CD1c-positive myeloid dendritic cell (primary cell): Measurements from ENCODE around the gene CHST11.

Experiments
- DNase-seq: peaks from one replicate; pipeline ENCODE4 v3.0.0-alpha.2; 2016; ENCODE audit errors: extremely low spot score

CHST11 gene

DNA sequence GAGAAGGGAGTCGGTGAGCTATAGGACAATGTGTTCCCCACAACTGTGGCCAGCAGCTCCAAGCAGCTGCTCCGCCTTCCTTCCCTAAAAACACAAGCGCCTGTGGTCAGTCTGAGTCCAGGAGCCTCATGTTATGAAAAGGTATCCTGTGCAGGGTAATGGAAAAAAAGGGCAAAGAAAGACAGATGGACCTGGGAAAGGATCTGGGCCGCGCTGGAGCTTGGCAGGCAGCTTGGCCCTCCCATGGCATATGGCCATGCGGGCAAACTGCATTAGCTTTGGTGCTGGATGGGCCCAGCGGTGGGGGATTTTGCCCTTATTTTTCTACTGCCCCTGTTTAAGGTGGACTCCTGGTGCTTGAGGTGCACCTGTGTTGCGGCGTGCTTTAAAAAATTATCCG lies 23.7 kb upstream of the CHST11 start:
- DNase-seq = no peak

DNA sequence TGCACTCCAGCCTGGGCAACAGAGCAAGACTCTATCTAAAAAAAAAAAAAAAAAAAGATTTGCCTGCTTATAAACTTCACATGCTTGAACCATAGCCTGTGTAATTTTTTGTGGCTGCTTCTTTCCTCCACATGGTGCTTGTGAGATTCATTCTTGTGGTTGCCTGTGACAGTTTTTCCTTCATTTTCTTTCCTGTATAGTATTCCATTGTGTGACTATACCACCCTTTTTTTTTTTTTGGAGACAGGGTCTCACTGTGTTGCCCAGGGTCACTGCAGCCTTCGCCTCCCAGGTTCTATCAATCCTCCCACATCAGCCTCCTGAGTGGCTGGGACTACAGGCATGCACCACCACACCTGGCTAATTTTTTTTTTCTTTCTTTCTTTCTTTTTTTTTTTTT lies 22.6 kb upstream of the CHST11 start:
- DNase-seq = no peak

DNA sequence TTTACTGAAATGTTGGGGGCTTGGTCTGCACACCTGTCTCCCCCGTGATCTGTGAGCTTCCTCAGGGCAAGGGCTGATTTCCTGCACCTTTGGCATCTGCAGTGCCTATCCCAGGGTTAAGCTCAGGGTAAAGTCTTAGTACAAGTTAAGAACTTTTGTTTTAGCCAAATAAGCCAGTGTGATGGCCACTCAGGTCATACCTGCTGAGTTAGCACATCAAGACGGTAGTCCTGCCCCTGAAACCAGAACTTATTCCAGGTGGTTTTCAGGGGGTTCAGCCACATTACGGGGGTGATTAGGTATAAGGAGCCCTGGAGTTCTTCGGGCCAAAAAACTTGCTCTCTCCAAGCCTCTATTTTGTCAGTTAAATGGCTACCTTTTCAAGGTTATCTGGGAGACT lies 21.6 kb upstream of the CHST11 start:
- DNase-seq = no peak

DNA sequence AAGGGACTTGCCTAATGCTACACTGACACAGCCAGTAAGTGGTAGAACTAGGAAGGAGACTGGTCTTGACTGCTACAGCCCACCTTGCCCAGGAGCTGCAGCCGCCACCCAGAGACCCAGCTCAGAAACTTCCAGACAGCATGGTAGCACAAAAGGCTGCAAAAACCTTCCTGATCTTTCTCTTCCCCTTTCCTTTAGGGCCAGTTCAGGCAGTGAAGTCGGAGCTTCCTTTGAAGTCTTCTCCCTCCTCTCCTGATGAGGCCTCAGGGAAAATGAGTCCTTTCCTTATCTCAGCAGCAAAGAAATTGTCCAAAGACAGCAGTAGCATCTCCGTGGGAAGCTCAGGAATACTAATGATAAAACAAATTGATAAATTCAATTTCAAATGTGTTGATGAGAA lies 21.0 kb upstream of the CHST11 start:
- no peak for DNase-seq

DNA sequence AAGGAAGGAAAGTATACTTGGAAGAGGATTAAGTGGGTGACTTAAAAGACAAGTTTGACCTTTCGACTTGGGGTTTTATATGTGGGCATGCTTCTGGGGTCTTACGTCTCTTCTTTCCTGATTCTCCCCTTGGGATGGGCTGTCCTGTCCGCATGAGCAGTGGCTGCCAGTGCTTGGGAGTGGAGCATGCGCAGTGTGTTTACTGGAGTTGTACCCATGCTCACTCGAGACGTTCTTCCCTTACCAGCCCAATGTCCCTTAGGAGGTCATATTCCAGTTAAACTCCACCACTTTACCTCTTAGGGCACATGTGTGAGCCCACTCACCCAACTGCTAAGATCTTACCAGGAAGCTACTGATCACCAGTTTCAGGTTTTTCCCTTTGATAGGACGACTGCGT lies 20.0 kb upstream of the CHST11 start:
- no peak for DNase-seq

DNA sequence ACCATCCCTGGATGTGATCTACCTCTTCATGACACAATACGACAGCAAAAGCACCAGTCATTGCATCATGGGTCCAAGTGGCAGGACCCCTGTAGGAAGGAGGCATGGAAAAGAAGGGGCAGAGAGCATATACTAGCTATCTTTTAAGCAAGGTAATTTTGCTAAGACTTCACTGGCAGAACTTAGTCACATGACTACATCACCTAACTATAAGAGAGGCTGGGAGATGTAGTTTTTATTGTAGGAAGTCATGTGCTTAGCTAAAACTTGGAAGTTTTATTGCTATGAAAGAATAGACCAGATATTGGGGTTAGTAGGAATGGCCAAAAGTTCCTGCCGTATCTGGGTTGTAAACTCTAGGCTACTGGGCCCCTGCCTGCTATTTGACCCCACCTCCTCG lies 18.6 kb upstream of the CHST11 start:
- no peak for DNase-seq

DNA sequence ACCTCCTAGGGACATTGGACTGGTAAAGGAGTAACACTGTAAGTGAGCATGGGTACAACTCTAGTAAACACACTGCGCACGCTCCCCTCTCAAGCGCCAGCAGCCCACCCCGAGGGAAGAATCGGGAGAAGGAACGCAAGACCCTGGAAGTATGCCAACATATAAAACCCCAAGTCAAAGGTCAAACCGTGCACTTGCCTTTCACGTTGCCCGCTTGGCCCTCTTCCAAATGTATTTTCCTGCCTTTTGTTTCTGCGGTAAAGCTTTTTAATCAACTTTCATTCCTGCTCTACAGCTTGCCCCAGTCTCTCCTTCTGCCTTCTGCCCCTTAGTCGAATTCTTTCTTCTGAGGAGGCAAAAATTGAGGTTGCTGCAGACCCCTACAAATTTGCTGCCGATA lies 17.6 kb upstream of the CHST11 start:
- DNase-seq = no peak

DNA sequence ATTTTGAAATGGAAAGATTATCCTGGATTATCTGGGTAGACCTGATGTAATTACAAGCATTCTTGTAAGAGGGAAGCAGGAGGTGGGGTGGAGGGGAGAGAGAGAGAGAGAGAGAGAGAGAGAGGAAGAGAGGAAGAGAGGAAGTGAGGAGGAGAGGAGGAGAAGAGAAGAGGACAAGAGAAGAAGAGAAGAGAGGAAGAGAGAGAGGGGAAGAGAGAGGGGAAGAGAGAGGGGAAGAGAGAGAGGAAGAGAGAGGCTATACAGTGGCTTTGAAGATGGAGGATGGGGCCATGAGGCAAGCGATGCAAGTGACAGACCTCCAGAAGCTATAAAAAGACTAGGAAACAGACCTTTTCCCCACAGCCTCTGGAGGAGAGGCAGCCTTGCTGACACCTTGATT lies 13.7 kb upstream of the CHST11 start:
- DNase-seq = no peak

DNA sequence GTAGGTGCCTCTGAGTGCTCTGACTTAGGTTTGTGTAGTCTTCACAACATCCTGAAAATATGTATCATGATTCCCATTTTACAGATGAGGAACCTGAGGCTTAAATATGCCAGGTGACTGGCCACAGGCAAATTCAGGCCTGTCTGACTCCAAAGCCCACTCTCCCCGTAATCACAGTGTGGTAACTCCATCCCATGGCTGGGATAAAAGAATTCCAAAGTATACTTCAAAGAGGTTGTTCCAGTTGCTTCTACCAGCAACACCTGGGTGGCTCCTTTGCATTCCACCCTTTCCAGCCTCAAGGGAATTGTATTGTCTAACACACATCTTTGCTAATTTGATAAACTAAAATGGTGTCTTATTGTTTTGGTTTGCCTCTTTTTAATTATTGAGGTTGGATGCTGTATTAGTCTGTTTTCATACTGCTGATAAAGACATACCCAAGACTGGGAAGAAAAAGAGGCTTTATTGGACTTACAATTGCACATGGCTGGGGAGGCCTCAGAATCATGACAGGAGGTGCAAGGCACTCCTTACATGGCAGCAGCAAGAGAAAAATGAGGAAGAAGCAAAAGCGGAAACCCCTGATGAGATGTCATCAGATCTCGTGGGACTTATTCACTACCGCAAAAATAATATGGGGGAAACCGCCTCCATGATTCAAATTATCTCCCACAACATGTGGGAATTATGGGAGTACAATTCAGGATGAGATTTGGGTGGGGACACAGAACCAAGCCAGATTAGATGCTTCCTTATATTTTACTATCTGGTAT lies 9.9 kb upstream of the CHST11 start:
- no peak for DNase-seq

DNA sequence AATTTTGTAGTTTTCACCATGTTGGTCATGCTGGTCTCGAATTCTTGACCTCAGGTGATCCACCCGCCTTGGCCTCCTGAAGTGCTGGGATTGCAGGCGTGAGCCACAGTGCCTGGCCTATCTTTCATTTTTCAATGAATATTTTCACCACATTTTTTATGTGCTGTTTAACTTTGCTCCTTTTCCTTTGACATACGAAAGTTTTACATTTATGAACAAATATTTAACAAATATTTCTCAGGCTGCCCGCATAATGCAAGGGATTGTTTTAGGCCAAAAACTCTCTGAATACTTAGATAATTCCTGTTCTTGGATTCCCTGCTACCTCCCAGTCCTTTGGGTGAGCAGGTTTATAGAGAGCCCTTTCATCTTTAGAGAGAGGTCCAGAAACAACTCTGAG lies 8.7 kb upstream of the CHST11 start:
- DNase-seq = no peak

DNA sequence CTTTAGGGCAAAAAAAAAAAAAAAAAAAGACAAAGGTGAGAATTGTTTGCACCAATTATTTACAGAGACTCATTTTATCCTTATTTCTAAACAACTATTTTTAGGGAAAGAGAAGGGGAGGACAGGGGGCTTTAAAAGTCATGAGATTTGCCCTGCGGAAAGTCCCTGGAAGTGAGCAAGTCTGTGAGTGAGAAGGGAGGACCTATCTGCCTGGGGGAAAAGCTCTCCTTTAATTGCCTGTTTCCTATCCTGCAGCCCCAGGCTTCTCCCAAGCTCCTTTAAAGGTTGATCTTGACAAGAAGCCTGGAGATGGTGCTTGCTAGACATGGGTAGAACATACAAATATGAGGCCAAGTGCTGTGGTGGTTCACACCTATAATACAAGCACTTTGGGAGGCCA lies 8.3 kb upstream of the CHST11 start:
- no peak for DNase-seq

DNA sequence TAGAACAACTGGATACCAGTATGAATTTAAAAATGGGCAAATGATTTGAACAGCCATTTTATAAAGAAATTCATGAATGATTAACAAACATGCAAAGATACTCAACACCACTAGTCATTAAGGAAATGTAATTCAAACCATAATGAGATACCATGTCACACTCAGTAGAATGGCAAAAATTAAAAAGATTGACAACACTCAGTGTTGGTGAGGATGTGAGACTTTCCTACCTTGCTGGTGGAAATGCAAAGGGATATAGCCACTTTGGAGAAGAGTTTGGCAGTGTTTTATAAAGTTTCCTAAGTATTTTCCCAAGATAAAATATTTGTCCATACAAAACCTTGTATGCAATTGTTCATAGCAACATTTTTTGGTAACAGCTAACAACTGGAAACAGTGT lies 6.0 kb upstream of the CHST11 start:
- no peak for DNase-seq

DNA sequence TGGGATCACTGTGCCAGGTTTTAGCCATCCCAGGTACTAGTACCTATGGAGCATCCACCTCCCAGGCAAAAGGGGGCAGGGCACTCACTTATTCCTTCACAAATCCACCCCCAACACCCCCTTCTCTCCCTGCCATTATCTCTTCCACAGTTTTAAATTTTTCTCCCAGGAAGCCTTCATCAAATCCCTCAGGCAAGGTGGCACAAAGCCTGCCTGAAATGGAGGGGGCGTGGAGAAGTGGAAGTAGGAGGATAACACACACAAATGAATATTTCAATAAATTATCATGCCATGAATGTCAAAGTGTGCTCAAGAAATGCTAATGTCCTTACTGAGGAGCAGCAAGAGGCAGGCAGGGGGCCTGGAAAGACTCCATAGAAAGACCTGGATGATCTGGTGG lies 4.7 kb upstream of the CHST11 start:
- DNase-seq = no peak

DNA sequence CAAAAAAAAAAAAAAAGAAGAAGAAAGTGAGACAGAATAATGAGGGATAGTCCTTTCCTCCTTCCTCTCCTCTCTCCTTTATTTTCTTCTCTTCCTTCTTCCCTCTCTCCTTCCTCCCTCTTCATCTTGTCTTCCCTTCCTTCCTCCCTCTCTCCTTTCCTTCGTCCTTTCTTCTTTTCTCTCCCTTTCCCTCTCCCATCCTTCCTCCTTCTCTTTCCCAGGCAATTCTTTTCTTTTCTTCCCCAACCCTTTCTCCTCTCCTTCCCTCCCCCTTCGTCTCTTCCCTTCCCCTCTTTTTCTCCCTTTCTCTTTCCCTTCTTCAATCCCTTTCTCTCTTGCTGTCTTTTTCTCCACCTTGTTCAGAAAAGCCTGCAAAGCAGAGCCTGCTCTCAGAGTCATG lies 3.6 kb upstream of the CHST11 start:
- no peak for DNase-seq

DNA sequence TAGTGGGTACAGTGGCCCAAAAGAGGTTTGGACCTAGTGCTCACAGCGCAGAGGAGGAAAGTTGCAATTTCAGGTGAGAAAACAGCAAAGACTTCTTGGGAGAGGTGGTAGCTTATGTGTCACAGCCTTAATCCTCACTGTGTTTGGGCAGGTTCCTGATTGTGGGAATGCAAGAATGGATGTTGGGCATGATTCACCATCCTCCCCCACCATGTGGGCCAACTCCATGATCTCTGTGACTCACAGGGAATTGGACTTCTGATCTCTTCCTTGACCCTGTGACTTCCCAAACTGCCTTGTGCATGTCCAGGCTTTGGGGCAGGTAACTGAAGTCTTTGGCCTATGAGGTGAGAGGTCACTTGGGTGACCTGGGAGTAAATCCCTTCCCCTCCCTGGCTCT lies 1.8 kb upstream of the CHST11 start:
- DNase-seq = no peak

DNA sequence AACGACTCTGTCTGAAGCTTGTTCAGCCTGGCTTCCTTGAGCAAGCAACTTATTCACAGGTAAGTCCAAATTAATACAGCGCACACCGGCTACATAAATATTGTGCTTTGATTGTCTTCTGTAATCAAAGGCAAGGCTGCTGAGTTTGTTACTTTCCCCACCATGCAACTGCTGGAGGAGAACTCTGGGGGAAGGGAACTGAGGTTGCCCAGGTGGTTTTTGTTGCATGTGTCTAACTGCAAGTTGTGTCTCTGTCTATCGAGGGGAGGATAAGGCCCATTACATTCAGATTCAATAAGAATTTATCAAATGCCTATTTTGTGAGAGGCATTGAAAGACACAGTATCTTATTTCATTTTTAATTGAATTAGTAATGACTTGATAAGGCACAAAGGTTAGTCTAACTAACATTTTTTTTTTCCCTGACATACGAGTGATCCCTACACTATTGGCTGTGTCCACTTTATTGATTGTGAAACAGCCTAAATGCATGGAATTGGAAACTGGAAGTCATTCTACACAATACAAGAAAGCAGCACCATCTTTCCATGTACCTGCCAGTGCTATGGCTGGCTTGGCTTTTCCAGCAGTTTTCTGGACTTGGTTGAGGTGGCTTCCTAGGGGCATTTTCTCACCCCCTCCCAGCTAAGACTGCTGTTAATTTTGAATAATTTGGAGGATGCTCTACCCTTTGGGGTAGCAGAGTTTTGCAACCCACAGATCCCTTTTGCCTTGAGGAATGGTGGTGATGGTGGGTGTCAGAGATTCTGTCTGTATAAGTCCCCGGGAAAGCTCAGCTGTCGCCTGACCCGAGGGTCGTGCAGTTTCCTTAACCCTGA lies 951 bp upstream of the CHST11 start:
- no peak for DNase-seq

DNA sequence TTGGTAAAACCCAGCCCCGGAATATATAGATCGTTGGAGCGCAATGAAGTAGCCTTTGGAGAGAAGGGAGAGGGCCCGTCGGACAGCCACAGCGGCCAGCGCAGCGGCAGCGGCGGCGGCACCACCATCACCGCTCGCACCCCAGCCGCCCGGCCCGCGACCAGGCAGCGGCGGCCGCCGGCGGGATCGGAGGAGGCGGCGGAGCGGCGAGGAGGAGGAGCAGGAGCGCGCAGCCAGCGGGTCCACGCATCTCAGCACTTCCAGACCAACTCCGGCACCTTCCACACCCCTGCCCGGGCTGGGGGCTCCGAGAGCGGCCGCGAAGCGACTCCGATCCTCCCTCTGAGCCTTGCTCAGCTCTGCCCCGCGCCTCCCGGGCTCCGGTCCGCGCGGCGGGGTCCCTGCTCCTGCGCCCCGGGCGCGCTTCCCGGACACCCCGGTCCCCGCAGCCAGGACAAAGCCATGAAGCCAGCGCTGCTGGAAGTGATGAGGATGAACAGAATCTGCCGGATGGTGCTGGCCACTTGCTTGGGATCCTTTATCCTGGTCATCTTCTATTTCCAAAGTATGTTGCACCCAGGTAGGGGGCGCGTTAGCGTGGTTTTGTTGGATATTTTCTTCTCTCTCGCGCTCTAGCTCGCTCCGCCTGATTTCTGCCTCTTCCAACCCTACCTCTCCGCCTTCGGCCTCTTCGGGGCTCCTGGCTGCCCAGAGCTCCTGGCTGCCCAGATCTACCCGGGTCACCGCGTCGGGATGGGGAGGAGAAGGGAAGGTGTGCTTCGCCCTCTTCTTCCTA lies 400 bp downstream of the CHST11 start:
- no peak for DNase-seq

DNA sequence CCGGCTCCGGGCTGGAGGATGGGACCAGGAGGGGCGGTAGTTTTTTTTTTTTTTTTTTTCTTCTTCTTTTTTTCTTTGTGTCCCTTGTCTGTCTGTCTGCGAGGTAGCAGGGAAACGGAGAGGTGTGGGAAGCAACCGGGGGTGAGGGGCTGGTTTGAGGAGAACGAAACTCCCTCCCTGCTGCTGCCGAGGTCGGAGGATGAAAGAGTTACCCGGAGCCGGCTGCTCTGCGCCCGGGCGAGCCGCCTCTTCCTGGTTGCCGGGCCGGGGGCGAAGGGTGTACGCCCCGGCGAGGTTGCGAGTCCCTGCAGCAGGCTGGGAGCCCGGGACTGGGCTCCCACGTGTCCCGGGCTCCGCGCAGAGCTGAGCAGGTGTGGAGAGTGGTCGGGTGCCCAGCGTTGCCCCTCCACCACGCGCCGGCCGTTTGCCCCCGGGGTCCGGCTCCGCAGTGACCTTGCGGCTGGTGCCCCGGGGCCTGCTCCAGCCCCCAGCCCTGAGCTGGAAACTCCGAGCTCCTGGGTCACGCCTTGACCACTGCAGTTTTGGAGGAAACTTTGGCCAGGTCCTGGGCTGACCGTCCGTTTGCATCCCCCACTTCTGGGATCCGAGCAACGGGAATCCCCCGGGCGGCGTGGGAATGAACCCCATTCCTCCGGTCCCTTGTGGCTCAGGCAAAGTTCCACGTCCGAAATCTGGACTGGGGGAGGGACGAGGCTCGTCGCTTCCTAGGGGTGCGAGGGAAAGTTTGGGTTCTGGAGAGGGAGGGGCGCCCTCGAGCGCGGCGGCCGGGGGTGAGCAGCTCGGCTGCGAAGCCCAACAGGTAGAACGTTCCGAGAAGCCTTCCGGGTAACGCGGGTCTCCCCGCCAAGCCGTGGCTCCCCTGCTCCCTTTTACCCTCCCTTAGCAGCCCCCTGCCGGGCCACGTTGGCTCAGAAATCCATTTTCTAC lies 1.3 kb downstream of the CHST11 start:
- DNase-seq = peak; percentile 48

DNA sequence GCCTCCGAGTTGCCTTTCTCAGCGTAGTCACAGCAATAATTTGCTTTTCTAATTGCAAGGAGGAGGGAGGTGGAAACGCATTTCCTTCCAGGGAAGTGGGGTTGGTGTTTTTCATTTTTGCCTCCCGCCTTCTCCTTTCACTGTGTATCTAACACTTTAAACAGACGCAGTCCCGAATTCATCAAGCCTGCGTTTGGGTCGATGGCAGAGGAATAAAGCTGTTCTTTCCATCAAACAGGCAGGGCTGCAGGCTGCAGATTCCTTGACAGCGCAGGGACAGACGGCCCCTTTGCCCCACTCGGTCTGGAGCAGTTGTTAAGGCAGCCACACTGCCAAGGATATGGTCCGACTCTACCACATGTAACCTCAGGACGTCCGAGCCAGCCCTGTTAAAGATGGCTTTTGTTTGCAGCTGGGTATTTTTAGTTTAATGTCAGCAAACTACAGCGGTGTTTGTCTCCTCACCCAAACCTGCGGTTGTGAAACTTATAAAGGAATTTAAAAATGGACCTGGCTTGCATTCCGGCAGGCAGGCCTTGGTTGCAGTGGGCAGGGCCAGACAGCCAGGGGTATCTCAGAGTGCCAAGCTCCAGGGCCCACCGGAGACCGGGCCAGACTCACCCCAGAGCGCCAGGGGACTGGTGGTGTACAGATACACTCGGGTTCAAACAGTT lies 2.1 kb downstream of the CHST11 start:
- no peak for DNase-seq

DNA sequence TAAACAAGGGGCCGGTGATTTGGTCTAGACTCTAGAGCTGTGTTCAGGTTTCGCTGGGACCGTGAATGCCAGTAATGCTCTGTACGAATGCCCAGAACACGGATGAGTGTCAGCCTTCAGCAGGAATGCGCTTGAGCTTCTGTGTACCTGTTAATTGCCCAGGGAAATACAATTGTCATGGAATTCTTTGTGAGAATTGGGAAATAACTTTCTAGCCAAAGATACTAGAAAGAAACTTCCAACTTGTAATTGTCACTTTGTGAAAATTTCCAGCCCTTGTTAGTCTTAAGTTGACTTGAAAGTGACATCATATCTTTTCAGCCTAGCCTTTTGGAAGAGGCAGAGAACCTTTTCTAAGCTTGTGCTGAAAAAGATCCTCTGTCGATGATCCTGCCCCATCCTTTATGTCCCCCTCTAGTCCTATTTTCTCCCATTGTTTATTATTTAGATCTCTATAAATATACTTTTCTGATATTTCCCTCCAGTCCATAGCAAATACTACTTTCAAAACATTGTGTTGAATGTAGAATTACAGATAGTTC lies 2.7 kb downstream of the CHST11 start:
- no peak for DNase-seq
